ENCODE measurements around the gene PLEKHB1. TPM values are rescaled to one million over a fixed set of nuclear protein-coding genes. Genes with fewer than 3 reads are reported as not detected.

The PLEKHB1 gene
- total and polyA plus RNA-seq, 9 donors: 1.4 to 41.6 (median 8.3) TPM

DNA sequence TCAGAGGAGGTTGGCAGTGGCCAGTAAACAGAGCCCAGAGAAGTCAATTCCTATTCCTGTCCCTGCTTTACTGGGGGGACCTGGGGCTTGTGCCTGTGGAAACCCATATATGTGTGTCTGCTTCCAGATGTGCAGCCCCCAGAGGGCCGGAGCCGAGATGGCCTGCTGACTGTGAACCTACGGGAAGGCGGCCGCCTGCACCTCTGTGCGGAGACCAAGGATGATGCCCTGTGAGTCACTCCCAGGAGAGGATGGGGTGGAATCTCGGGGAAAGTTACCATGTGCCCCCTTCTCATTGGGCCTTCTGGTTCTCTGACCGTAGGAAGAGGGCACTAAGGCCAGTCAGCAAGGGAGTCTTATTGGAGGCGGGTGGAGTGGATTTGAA lies 5.3 kb downstream of the PLEKHB1 start:
- Histone ChIP-seq H3K4me1 (ENCODE audit: insufficient read depth) (no peaks in the 10 kb centered on the region), H3K27ac (no peak overlapping the region)

DNA sequence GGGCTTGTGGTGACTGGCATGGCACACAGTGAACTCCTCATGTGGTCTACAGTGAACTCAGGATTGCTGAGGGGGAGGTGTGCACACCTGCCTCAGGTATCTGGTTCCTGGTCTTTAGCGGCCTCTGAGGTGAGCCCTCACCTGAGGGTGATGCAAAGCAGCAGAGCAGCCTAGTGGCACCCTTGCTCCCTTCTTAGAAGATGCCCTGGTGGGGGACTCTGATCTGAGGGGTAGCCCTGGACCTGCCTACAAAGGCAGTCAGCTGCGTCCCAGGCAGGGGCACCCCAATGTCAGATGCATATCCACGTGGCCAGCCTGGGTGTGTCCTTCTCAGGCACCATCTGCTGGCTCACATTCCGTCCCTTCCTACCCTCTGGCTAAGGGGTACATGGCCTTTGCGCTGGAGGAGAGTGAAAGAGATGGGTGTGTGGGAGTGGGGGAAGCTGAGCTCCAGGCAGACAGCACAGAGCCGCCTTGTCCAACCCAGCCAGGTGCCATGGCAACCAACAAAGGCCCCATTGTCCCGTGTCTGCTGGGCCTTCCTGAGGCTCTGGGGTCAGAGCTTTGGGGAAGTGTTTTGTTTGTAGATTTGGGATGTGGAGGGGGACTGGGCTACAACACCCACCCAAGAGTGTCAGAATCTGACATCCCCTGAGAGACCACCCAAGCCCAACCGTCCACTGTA lies 5.8 kb downstream of the PLEKHB1 start:
- intact Hi-C loops (cut with DNase I): no loop called here
- DNase-seq: no peak
- TF ChIP-seq, protein P1, sequence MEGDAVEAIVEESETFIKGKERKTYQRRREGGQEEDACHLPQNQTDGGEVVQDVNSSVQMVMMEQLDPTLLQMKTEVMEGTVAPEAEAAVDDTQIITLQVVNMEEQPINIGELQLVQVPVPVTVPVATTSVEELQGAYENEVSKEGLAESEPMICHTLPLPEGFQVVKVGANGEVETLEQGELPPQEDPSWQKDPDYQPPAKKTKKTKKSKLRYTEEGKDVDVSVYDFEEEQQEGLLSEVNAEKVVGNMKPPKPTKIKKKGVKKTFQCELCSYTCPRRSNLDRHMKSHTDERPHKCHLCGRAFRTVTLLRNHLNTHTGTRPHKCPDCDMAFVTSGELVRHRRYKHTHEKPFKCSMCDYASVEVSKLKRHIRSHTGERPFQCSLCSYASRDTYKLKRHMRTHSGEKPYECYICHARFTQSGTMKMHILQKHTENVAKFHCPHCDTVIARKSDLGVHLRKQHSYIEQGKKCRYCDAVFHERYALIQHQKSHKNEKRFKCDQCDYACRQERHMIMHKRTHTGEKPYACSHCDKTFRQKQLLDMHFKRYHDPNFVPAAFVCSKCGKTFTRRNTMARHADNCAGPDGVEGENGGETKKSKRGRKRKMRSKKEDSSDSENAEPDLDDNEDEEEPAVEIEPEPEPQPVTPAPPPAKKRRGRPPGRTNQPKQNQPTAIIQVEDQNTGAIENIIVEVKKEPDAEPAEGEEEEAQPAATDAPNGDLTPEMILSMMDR (IDR thresholded peaks at IDR 0.05): no peak
- TF ChIP-seq POLR2A (IDR thresholded peaks at IDR 0.05) (no peak), EP300 (IDR thresholded peaks at IDR 0.05) (no peak)
- no peaks in the 10 kb centered on the region for H3K4me1 ChIP-seq (ENCODE audit: insufficient read depth)
- H3K27me3 ChIP-seq: no peaks in the 10 kb centered on the region
- 59 to 68% (median 63%) methylated on average over 8 of the region's 8 CpGs for WGBS, 3 donors
- H3K27ac ChIP-seq: no peak overlapping the region
- H3K9me3 ChIP-seq: no peaks in the 10 kb centered on the region
- no peak overlapping the region for H3K4me3 ChIP-seq
- H3K36me3 ChIP-seq: no peaks in the 10 kb centered on the region

More for the DNA sequence above, 5.3 kb downstream of the PLEKHB1 start:
- intact Hi-C loops (cut with DNase I): no loop called here
- 90 to 94% (median 93%) methylated on average over 9 of the region's 9 CpGs for WGBS, 3 donors
- no peak for DNase-seq
- Histone ChIP-seq H3K27me3 (no peaks in the 10 kb centered on the region), H3K4me3 (no peak overlapping the region), H3K36me3 (no peaks in the 10 kb centered on the region), H3K9me3 (no peaks in the 10 kb centered on the region)
- TF ChIP-seq POLR2A (IDR thresholded peaks at IDR 0.05) (no peak), EP300 (IDR thresholded peaks at IDR 0.05) (no peak)
- TF ChIP-seq, protein P1 (IDR thresholded peaks at IDR 0.05): no peak

DNA sequence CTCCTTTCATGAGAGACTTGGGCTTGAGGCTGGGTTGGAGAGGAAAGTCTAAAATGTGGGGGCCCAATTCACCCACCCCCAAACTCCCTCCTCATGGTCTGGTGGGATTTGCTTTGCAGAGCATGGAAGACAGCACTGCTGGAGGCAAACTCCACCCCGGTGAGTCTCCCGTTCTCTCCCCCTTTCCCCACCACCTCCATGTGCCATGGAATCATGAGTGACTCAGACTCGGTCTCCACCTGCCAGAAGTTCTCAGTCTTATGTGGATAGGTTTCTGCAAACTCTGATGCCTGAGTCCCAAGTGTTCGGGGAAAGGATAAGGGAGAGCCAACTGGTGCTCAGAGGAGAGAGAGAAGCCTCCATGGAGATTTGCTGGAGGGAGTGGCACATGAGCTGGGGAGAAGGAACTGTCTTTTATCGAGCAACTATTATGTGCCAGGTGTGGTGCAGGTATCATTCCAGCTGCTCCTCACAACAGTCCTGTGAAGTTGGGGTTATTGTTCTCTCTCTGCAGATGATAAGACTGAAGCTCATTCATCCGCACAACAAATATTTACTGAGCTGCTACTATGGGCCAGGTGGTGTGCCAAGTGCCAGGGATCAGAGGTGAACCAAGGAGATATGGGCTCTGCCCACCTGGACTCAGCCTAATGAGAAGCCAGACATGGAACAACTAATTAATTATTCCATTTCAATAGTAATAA lies 6.6 kb downstream of the PLEKHB1 start:
- intact Hi-C loops (cut with DNase I): no loop called here
- no peaks in the 10 kb centered on the region for H3K36me3 ChIP-seq
- 87 to 94% (median 91%) methylated on average over 6 of the region's 6 CpGs for WGBS, 3 donors
- no peak overlapping the region for H3K4me3 ChIP-seq
- no peaks in the 10 kb centered on the region for H3K9me3 ChIP-seq
- no peak overlapping the region for H3K27ac ChIP-seq
- H3K27me3 ChIP-seq: no peaks in the 10 kb centered on the region
- H3K4me1 ChIP-seq (ENCODE audit: insufficient read depth): no peaks in the 10 kb centered on the region
- DNase-seq: no peak
- TF ChIP-seq EP300 (IDR thresholded peaks at IDR 0.05) (no peak), POLR2A (IDR thresholded peaks at IDR 0.05) (no peak)
- TF ChIP-seq, protein P1 (IDR thresholded peaks at IDR 0.05): no peak

DNA sequence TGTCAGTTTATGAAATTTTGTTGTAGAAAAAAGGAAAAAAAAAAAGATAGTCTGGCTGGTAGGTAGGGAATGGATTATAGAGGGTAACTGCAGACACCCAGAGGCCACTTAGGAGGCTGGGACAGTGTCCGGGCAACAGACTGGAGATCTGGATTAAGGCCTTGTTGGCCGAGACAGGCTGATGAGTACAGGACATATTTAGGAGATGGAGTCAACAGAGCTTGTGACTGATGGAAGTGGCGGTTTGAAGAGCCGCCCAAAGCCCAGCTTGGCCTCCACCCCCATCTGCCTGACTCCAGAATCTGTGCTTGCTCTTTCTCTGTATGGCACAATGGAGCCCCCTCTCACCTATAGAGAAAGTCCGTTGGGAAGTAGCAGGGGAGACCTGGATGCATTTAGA lies 7.6 kb downstream of the PLEKHB1 start:
- no peaks in the 10 kb centered on the region for H3K9me3 ChIP-seq
- no peaks in the 10 kb centered on the region for H3K36me3 ChIP-seq
- no peak overlapping the region for H3K27ac ChIP-seq
- DNase-seq: no peak
- intact Hi-C loops (cut with DNase I): no loop called here
- H3K4me3 ChIP-seq: no peak overlapping the region
- WGBS, 3 donors: 89 to 98% (median 97%) methylated on average over 5 of the region's 5 CpGs
- no peaks in the 10 kb centered on the region for H3K27me3 ChIP-seq
- H3K4me1 ChIP-seq (ENCODE audit: insufficient read depth): no peaks in the 10 kb centered on the region
- TF ChIP-seq, protein P1 (IDR thresholded peaks at IDR 0.05): no peak
- TF ChIP-seq POLR2A (IDR thresholded peaks at IDR 0.05): no peak
- no peak for TF ChIP-seq EP300 (IDR thresholded peaks at IDR 0.05)

Data from ovary (tissue), 9 donors.